ENCODE measurements around the gene CCDC180.

GRCh38 chr9:97301974-97302373 lies 5.5 kb upstream of the CCDC180 start:
- TF ChIP-seq CTCF (IDR thresholded peaks at IDR 0.05) (no peak), POLR2A (IDR thresholded peaks at IDR 0.05) (no peak)
